ENCODE measurements around the gene PMS2.
"Not testable (repeated sequence)": the region's sequence is repeated elsewhere in the genome, so short reads cannot be mapped to it uniquely, and the experiment has no call there.

GRCh38 chr7:6010370-6010769 lies 1.5 kb upstream of the PMS2 start:
- TF ChIP-seq, protein P1, sequence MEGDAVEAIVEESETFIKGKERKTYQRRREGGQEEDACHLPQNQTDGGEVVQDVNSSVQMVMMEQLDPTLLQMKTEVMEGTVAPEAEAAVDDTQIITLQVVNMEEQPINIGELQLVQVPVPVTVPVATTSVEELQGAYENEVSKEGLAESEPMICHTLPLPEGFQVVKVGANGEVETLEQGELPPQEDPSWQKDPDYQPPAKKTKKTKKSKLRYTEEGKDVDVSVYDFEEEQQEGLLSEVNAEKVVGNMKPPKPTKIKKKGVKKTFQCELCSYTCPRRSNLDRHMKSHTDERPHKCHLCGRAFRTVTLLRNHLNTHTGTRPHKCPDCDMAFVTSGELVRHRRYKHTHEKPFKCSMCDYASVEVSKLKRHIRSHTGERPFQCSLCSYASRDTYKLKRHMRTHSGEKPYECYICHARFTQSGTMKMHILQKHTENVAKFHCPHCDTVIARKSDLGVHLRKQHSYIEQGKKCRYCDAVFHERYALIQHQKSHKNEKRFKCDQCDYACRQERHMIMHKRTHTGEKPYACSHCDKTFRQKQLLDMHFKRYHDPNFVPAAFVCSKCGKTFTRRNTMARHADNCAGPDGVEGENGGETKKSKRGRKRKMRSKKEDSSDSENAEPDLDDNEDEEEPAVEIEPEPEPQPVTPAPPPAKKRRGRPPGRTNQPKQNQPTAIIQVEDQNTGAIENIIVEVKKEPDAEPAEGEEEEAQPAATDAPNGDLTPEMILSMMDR (IDR thresholded peaks at IDR 0.05 in 8 of 11, conservative IDR thresholded peaks at IDR 0.05 in 3 of 11): not testable (repeated sequence)
- TF ChIP-seq POLR2A, POLR2AphosphoS5 (IDR thresholded peaks at IDR 0.05): not testable (repeated sequence)
